D721Med (cell line): ENCODE measurements around the gene KLHL5.

ENCODE experiments used
- DNase-seq: peaks from one replicate; pipeline ENCODE4 v3.0.0; 2011; ENCODE audit warnings: low spot score; ENCODE audit not compliant: insufficient read length
- FAIRE-seq: peaks from 2 replicates; lab custom pipeline; 2011; peaks lifted over from hg19 to GRCh38; lab: Jason Lieb, UNC
- CTCF ChIP-seq: IDR thresholded peaks from 2 replicates; pipeline ENCODE4 v1.5.1; 2012; ENCODE audit warnings: mild to moderate bottlenecking, control low read depth; ENCODE audit not compliant: insufficient read depth; ENCODE audit errors: missing control alignments

Gene KLHL5

GRCh38 chr4:39170301-39170700, 108.3 kb downstream of the KLHL5 start:
- DNase-seq, result no peak
- TF ChIP-seq CTCF, result no peak
- no peak for FAIRE-seq
